NK-92 treated with Interleukin-12 subunit alpha and Interleukin-12 subunit beta, amount 100 ng/mL, for 24 hours (cell line): ENCODE data around the gene PDIA4.
"Not testable (repeated sequence)": the region's sequence is repeated elsewhere in the genome, so short reads cannot be mapped to it uniquely, and the experiment has no call there.

Experiments used
- DNase-seq: peaks from one replicate; lab custom pipeline; 2025; lab: John Stamatoyannopoulos, UW

The PDIA4 gene

DNA sequence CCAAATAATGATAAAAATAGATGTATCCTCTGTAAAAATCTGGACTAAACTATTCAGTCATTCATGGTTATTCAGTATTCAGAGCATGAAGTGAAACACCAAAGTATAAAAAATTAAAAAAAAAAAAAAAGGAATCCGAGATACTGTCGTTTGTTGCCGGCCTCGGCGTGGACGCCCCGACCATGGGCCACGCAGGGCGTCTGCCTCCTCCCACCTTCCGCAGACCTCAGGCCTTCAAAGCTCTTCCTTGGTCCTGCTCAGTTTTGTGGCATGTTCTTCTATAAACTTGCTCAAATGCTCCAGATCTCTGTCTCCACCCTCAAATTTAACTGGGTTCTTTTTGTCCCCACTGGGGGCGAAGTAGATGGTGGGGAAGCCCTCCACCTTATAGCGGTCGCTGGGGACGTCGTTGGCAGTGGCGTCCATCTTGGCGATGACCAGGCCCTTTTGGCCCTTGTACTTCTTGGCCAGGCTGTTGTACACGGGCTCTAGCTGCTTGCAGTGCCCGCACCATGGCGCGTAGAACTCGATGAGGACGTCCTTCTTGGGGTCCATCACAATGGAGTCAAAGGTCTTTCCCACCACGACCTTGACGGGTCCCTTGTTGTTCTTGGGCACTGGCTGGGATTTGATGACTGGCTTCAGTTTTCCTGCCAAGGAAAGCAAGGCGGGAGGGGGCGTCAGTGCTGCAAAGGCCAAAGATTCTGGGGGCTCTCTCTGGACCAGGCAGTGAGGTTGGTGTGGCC is 24.6 kb downstream of the PDIA4 start:
- DNase-seq = no peak

DNA sequence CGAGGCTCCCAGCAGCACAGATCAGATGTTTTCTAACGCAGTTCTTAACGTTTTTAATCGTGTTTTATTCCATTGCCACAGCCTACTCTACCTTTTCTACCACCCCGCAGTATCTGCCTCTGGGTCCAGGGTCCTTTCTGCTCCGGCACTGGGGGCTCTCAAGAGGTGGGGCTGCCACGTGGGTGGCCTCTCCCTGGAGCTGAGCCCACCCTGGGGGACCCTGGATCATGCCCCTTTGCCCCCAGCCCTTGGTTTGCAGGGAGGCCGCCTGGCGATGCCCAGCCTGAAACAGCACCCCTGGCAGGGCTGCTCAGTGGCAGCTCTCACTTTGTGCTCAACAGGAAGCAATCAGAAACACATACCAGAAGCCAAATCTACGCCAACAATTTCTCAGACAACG is 25.3 kb downstream of the PDIA4 start:
- DNase-seq = no peak

DNA sequence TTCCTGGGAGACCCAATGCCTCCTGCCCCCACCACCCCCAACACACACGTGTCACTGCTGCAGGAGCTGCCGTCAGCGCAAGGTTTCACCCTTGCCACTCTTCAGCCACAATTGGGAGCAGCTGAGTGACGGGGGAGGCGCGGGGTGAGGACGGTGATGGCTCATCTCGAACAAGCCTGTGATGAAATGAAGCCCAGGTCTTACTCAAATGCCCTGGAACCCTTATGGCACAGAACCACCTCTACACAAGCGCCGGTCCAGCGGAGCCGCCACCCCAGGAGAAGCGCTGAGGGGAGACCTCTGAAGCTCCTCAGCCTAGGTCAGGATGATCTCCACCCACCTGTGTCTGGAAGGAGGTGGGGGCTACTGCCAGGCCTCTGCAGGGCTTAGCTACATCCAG is 25.7 kb downstream of the PDIA4 start:
- DNase-seq = no peak

DNA sequence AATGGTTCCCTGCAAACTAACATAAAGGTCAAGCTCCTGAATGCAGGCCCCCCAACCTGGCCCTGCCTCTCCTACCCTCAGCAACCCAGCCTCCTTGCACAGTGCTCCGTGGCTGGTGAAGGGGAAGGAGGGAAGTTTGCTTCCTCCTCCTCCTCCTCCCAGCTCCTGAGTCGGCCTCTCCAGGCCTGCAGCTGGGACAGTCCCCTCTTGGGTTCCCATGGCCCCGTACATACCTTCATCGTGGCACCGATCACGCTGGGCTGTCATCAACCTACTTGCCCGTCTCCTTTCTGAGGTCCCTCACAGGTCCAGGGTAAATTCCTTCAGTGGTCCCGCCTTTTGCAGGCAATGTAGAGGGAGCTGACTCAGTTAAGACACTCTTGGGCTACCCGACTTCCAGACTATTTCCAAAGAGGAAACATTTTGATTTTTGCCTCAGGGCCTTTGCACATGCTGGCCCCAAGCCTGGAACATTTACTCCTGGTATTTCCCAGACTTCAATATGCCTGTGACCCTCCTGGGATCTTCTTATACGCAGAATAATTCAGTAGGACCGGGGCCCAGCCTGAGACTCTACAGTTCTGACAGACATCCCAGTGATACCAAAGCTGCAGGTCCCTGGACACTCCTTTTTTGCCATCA is 26.8 kb downstream of the PDIA4 start:
- no peak for DNase-seq

DNA sequence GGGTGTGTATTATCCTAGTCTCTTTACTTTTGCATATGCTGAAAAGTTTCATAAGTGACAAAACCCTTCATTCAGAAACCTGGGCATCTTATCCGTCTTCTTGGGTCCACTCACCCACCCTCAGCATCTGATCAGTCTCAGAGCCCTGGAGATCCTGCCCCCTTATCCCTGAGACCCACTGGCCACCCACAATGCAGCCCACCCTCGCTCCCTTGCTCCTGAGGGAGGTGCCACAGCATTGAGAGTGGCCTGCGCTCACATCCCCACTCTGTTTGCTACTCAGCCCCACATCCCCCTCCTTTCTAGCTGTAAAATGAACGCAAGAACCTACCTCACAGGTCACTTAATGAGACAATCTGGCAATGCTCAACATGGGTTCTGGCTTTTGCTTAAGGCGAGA is 27.3 kb downstream of the PDIA4 start:
- no peak for DNase-seq

DNA sequence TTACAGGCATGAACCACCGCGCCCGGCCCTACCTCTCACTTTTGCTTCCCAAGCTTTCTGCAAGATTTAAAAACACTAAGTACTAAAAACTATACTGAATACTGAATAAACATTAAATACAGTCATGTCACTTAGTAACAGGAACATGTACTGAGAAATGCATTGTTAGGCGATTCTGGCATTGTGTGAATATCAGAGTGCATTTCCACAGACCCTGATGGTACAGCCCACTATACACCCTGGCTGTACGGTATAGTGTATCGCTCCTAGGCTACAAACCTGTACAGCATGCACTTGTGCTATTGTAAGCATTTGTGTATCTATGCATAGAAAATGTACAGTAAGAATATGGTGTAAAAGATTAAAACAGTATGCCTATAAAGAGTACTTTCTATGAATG is 29.1 kb downstream of the PDIA4 start:
- no peak for DNase-seq

DNA sequence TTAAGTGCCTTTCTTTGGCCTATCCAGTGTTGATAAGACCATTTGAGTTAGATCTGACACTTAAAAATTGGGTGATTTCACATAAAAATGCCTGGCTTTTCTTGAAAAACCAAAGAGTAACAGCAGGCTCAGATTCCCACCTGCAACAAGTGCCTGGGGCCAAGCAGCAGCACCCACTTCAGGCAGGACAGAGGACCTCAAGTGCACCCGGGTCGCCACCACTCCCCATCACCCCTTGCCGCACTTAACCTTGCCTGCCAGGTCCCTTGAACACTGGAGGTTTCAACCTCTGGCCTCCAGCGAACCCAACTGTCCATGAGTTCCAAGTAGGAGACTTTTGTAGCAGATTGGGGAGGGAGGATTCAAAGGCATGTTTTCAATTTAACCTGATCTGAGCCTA is 30.8 kb downstream of the PDIA4 start:
- no peak for DNase-seq

DNA sequence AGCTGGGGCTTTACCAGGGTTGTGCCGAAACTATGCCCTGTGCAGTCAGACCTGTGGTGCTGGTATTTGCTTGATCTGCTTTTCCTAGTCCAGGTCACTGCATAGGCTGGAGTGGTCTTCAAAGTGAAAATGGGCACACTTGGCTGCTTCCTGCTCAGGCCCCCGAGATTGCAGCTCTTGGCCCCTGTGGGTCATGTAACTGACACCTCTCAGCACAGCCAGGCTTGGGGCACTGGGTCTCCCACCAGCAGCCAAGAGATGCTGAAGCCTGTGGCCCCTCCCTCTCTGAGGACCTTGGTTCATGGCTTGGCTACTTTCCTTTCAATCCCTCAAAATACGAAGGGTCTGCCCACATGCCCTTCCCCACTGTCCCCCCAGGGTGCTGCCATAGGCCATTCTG is 33.7 kb downstream of the PDIA4 start:
- DNase-seq = no peak

DNA sequence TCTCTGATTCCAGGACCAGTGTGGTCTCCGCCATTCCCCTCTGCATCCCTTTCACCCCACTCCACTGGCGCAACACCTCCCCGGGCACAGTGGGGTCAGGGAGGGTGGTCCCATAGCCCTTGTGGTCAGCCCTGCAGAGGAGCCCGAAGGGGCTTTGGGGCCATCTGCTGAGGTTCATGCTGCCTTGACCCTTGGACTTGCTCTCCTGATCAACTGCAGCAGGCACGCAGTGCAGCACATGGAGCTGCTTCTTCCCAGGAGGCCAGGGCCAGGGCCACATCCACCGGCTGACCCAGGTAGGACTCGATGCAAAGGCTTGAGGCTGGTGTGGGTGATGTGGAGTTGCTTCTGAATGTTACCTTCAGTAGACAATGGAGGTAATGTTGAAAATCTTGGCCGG is 35.1 kb downstream of the PDIA4 start:
- no peak for DNase-seq

DNA sequence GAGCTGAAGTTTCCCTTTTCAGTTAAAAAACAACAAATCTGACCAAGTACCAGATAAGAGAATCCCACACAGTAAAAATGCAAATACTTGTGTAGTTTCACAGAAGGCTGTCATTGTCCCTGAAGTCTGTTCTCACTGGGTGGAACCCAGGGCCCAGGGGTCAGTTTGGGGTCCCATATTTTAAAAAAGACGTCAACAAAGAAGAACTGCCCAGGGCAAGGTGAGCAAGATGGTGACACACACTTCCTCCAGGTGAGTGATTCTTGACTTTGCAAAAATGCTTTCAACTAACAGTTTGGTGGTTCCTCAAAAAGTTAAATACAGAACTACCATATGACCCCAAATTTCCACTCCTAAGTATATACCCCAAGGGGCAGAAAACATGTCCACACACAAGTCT is 36.8 kb downstream of the PDIA4 start:
- no peak for DNase-seq

DNA sequence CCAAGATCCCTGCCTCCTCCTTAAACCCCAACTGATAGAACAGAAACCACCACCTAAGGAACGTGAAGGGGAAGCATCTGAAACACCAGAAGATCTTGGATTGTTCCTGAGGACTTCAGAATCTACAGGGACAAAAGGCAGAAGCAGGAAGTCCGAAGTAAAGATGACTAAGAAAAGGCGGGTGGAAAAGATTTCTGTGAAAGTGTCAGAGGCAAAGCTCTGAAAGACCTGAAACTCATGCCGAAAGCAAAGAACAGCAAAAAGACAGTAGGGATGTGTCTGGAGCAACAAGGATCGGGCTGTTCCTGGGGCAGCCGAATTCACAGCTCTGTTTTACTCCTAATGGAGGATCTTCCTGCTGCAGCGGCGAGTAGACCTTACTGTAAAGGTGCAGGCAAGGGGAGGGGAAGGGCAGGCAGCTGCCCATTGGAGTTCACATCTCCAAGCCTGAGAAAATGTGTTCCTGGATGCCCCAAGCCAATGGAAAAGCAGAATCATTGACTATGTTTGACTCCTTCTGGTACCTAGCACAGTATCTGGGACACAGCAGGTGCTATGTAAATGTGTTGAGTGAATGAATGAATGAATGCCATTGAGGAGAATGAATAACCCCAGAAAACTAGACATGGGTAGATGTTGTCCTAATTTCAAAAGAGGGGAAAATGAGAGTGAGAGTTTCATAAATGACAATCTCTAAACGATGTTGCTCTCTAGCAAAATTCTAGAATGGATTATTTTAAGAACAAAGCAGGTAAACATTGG is 40.4 kb downstream of the PDIA4 start:
- DNase-seq = no peak

DNA sequence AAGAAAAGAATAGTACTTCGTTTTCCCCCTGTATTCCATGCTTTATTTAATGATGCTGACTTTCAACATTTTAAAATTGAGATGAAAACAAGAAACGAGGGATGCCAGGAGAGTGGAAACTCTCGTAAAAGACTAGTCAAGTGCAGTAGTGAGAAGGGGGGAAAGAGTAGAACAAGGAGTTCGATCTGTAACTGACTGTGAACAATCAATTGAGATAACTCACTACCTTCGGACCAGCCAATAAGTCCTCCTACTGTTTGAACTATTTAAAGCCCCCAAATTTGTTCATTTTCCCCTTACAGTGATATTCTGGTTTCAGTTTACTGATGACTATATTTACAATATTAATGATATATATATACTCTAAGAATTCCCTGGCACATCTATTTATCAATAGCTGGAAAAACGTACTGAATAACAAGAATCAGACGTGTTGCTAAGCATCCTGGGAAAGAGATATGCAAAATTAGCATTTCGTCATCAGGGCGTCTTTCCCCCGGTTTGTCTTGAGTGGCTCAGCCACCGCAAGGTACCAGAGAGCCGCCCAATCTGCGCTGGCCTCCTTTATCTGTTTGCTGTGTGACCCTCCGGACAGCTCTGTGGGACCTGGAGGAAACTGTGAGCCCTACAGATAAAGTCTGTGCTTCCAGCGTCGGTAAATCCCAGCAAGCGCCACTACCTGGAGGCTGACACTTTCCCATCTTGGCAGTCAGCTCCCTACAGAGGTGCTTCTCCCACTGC is 41.1 kb downstream of the PDIA4 start:
- peak; percentile 80 for DNase-seq

DNA sequence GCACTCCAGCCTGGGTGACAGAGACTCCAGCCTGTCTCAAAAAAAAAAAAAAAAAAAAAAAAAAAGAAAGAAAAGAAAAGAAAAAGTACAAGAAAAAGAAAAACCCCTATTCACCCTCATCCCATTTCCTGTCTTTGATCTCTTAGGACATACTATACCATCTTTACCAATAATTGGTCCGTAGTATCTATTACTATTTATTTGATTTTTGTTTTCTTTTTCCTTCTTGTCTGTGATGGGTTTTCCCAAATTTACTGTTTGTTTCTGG is 41.6 kb downstream of the PDIA4 start:
- DNase-seq = no peak

DNA sequence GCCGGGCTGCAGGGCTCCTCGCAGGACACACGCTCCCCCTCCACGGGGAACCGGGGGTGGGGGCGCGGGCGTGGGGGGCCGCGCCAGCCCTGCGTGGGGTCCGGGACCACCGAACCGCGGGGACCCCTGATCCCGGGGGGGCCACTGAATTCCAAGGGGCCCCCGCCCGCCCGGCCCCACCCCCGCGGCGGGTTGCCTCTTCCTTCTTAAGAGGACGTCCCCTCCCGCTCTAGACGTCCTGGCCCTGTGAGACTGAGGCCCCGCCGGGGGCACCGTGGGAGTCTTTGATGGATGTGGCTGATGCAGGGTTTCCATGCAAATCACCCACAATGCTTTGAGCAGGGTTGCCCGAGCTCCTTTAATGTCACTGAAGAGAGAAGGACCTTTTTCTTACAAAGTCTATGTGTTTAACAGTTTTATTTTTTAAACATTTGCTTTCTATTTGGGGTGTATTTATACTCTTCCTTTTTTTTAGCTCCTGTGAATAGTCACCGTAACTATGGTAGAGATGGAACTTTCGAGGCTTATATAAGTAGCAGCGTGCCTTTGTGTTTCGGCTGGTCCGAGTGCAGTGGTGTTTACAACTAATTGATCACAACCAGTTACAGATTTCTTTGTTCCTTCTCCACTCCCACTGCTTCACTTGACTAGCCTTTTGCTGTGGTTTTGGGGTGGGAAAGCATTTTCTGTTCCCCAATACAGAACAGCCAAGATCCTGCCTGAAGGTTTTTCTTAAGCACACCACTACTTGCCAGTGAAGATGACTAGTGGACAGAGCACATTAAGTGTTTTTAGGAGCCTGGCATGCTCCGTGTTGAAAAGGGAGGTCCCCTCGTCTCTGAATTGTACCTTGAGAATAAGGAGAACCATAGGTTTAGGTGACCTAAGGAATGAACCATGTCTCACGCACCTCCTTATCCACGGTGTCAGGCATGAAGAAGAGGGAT is 44.8 kb downstream of the PDIA4 start:
- DNase-seq = peak; percentile 91

DNA sequence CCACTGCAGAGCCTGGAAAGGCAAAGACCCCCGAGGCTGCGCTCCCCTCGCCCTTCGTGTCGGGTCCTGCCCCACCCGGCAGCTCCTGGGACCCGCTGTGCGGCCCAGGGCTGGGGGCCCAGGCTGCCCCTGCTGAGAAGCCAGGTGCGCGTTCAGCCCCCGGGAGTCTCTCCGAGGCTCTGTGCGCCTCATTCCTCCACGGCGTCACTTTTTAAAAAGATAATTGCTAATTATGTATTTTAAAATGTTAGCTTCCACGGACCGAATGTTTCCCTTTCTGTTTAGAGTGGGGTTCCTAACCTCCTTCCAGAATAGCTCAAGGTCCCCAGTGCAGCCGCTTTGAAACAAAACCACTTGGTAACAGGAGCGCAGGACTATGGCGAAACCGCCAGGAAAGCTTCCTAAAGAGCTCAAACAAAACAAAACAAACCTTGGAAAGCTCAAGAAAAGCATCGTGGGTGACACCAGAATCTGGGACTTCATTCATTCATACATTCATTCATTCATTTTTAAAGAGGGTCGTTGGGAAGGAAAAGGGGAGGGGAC is 45.6 kb downstream of the PDIA4 start:
- no peak for DNase-seq

DNA sequence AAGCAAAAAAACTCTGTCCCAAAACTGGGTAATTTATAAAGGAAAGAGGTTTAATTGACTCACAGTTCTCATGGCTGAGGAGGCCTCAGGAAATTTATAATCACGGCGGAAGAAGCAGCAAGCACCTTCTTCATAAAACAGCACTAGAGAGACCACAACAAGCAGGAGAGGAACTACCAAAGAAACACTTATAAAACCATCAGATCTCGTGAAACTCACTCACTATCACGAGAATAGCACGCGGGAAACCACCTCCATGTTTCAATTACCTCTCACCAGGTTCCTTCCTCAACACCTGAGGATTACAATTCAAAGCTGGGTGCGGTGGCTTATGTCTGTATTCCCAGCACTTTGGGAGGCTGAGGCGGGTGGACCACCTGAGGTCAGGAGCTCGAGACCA is 48.5 kb downstream of the PDIA4 start:
- no peak for DNase-seq

DNA sequence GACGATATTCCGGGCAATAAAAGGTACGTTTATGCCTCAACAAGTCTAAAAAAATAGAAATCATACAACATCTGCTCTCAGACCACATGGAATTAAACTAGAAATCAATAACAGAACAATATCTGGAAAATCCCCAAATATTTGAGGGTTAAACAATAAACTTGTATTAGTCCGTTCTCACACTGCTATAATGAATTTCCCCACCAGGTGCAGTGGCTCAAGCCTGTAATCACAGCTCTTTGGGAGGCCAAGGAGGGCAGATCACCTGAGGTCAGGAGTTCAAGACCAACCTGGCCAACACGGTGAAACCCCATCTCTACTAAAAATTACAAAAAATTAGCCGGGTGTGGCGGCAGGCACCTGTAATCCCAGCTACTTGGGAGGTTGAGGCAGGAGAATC is 49.2 kb downstream of the PDIA4 start:
- not testable (repeated sequence) for DNase-seq

DNA sequence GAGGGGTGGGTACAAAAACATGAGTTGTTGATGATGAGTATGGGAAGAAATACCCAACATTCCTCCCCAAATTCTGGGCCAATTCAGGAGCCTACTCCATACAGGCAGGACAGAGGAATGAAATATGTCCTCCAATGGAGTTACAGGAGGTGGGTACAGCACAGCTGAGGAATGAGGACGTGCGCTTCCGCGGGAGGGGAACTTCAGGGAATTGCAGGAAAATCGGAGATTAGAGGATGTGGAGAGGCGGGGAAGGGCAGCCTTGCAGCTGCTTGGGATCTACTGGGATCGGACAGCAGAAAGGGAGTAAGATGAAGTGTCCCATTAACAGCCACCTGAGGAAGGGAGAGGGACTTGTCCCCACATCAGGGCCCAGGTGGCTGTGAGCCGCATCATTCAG is 50.2 kb downstream of the PDIA4 start:
- no peak for DNase-seq

DNA sequence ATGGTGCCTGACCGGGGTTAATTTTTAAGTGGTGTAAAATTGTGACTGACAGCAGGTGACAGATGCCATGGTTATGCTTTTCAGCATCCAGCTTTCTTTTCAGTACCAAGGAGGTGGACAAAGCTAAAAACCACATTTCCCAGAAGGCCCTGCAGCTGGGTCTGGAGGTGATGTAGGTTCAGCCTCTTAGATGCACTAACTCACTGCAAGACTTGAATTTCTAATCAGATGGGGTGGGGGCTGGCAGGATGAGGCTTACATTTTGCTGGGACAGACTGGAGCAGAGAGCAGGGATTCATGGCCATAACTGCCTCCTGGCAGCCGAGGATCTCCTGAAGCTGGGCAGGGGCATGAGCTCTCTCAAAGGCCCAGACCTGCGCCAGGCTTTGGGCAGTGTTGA is 52.4 kb downstream of the PDIA4 start:
- DNase-seq = no peak

DNA sequence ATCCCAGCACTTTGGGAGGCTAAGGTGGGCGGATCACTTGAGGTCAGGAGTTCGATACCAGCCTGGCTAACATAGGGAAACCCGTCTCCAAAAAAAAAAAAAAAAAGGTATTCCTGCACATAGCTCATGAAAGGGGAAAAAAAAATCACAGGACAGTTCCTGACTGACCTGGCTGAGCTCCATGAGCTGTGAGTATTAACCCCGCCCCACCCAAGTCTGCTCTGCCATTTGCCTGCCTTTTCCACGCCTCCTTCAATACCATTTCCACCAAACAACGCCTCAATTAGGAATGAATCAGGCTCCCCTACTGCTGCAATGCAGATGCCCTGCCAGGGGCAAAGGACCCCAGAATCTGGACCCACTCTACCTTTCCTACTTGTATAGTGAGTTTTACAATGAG is 55.0 kb downstream of the PDIA4 start:
- DNase-seq = no peak

DNA sequence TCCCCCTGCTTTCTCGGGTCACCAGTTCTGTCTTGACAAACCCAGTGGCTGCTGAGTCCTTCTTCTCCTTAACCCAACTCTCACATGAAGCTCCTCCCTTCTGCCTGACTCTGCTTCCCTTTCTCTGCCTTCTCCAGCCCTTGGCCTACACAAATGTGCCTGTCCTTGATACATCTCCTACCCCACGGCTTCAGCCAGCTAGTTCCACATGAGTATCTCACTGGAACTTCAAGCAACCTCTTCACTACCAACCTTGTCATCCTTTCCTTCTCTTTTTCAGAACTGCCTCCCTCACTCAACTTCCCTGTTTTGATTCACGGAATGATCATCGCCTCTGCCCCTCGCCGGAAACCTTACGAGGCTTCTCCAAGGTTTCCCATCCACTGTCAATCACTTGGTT is 55.9 kb downstream of the PDIA4 start:
- no peak for DNase-seq
